ENCODE data around the gene GABBR2. TPM values are rescaled to one million over a fixed set of nuclear protein-coding genes. Genes with fewer than 3 reads are reported as not detected.

The GABBR2 gene
- total RNA-seq, 1 experiment from 2014 or later: not detected

DNA sequence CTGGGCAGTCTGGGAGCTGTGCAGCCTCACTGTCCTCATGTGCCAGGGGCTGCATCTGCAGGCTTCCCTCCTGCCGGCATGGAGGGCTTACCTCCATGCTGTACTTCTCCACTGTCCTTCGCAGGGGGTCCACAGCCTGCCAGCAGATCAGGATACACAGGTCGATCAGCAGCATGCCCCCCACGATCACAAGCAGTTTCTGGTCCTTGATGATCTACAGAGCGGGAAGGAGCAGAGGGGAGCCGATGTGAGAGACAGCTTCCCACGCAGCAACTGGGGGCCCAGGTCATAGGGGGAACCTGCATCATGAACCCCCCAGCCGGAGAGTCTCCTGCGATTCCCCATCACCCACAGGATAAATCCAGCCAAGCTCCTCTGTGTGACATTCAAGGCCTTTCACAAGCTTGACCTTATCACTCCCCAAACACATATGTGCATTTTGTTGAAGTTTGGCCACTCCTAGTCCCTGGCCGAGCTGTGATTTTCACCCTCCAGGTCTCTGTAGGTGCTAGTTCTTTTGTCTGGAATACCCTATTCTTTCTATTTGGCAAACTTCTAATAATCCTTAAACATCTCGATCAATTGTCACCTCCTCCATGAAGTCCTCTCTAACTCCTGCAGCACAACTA, 346.0 kb downstream of the GABBR2 start:
- Histone ChIP-seq H3K27ac (ENCODE audit: low read depth, low read length, poor library complexity, severe bottlenecking) (no peak overlapping the region), H3K9me3 (ENCODE audit: low read depth, low read length, poor library complexity, severe bottlenecking) (peaks cover 18% of the 10 kb centered on the region), H3K4me1 (ENCODE audit: insufficient read depth, low read length, poor library complexity, severe bottlenecking) (no peaks in the 10 kb centered on the region), H3K36me3 (ENCODE audit: insufficient read depth, low read length, poor library complexity, severe bottlenecking) (no peaks in the 10 kb centered on the region), H3K27me3 (replicated peaks; ENCODE audit: insufficient read depth, low read depth, low read length, poor library complexity) (peaks cover 32% of the 10 kb centered on the region), H3K4me3 (ENCODE audit: low read depth, low read length, poor library complexity, severe bottlenecking) (no peak overlapping the region)
- BruUV-seq (replicated peaks): no TSS peak
- ChIA-PET CTCF (interaction anchor here (0.6 kb wide), 1 partner anchor 99 kb away, joined by 3 read pairs; no protein-coding TSS in a partner anchor), POLR2A (ENCODE audit: low non-redundant PET) (no interaction called here)
- TF ChIP-seq EZH2 (IDR thresholded peaks at IDR 0.05; ENCODE audit: borderline replicate concordance, low read depth, low read length, poor library complexity, severe bottlenecking): no peak
- TF ChIP-seq, protein P1, sequence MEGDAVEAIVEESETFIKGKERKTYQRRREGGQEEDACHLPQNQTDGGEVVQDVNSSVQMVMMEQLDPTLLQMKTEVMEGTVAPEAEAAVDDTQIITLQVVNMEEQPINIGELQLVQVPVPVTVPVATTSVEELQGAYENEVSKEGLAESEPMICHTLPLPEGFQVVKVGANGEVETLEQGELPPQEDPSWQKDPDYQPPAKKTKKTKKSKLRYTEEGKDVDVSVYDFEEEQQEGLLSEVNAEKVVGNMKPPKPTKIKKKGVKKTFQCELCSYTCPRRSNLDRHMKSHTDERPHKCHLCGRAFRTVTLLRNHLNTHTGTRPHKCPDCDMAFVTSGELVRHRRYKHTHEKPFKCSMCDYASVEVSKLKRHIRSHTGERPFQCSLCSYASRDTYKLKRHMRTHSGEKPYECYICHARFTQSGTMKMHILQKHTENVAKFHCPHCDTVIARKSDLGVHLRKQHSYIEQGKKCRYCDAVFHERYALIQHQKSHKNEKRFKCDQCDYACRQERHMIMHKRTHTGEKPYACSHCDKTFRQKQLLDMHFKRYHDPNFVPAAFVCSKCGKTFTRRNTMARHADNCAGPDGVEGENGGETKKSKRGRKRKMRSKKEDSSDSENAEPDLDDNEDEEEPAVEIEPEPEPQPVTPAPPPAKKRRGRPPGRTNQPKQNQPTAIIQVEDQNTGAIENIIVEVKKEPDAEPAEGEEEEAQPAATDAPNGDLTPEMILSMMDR (conservative IDR thresholded peaks at IDR 0.05; ENCODE audit: low read depth, low read length): no peak
- DNase-seq (ENCODE audit: low spot score): no peak
- intact Hi-C loops (cut with micrococcal nuclease; ENCODE audit: unreplicated experiment): no loop called here

DNA sequence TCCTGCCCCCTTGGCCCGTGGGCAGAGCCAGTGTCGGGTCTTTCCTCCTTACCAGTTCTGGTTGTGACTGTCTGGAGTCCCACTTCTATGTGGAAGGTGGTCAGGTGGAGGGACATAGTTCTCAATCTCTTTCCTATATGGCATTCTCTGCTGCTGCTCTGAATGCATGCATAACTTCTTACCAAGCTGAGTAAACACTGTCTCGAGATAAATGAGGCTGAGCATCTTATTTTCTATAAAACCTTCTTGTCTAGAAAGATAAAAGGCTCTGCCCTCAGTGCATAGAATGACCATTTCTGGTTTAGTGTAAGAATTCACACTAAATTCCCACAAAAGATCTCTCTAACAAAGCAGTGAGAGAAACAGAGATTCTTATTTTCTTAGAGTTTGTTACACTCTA, 347.1 kb downstream of the GABBR2 start:
- CTCF ChIA-PET: no interaction called here
- no peak overlapping the region for H3K4me3 ChIP-seq (ENCODE audit: low read depth, low read length, poor library complexity, severe bottlenecking)
- no peaks in the 10 kb centered on the region for H3K36me3 ChIP-seq (ENCODE audit: insufficient read depth, low read length, poor library complexity, severe bottlenecking)
- no peak for DNase-seq (ENCODE audit: low spot score)
- H3K27me3 ChIP-seq (replicated peaks; ENCODE audit: insufficient read depth, low read depth, low read length, poor library complexity): peaks cover 31% of the 10 kb centered on the region
- no TSS peak for BruUV-seq (replicated peaks)
- peaks cover 18% of the 10 kb centered on the region for H3K9me3 ChIP-seq (ENCODE audit: low read depth, low read length, poor library complexity, severe bottlenecking)
- no peaks in the 10 kb centered on the region for H3K4me1 ChIP-seq (ENCODE audit: insufficient read depth, low read length, poor library complexity, severe bottlenecking)
- POLR2A ChIA-PET (ENCODE audit: low non-redundant PET): no interaction called here
- intact Hi-C loops (cut with micrococcal nuclease; ENCODE audit: unreplicated experiment): no loop called here
- TF ChIP-seq EZH2 (IDR thresholded peaks at IDR 0.05; ENCODE audit: borderline replicate concordance, low read depth, low read length, poor library complexity, severe bottlenecking): no peak
- TF ChIP-seq, protein P1 (conservative IDR thresholded peaks at IDR 0.05; ENCODE audit: low read depth, low read length): no peak
- H3K27ac ChIP-seq (ENCODE audit: low read depth, low read length, poor library complexity, severe bottlenecking): no peak overlapping the region

DNA sequence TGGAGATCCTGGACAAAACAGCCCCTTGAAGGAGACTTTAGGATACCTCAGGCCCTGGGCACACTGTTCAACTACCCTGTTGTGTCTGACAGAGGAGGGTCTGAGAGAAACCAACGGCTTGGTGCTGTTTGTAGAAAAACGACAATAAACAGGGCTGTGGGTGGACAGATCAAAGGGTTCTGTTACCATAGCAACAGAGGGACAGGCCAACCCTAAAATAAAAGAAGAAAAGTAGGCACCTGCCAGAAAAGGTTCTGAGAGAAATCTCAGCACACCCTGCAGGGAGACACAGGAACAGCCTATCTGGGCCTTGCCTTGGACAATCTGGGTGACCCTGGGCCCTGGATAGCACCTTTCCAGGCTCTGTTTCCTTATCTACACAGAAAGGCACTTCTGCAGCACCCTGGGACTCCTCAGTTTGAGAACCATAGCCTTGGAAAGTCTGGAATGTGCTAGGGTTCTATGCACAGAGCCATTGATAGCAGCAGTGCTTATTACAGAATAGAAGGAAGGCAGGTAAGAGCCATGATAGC, 348.5 kb downstream of the GABBR2 start:
- H3K4me1 ChIP-seq (ENCODE audit: insufficient read depth, low read length, poor library complexity, severe bottlenecking): no peaks in the 10 kb centered on the region
- peaks cover 5% of the 10 kb centered on the region for H3K9me3 ChIP-seq (ENCODE audit: low read depth, low read length, poor library complexity, severe bottlenecking)
- H3K4me3 ChIP-seq (ENCODE audit: low read depth, low read length, poor library complexity, severe bottlenecking): no peak overlapping the region
- H3K27me3 ChIP-seq (replicated peaks; ENCODE audit: insufficient read depth, low read depth, low read length, poor library complexity): peaks cover 28% of the 10 kb centered on the region
- BruUV-seq (replicated peaks): no TSS peak
- ChIA-PET CTCF (no interaction called here), POLR2A (ENCODE audit: low non-redundant PET) (no interaction called here)
- intact Hi-C loops (cut with micrococcal nuclease; ENCODE audit: unreplicated experiment): no loop called here
- H3K27ac ChIP-seq (ENCODE audit: low read depth, low read length, poor library complexity, severe bottlenecking): no peak overlapping the region
- DNase-seq (ENCODE audit: low spot score): no peak
- H3K36me3 ChIP-seq (ENCODE audit: insufficient read depth, low read length, poor library complexity, severe bottlenecking): no peaks in the 10 kb centered on the region
- TF ChIP-seq, protein P1 (conservative IDR thresholded peaks at IDR 0.05; ENCODE audit: low read depth, low read length): no peak
- no peak for TF ChIP-seq EZH2 (IDR thresholded peaks at IDR 0.05; ENCODE audit: borderline replicate concordance, low read depth, low read length, poor library complexity, severe bottlenecking)

All from A673 (cell line).